ENCODE results near the gene MSX2.

MSX2 gene

DNA sequence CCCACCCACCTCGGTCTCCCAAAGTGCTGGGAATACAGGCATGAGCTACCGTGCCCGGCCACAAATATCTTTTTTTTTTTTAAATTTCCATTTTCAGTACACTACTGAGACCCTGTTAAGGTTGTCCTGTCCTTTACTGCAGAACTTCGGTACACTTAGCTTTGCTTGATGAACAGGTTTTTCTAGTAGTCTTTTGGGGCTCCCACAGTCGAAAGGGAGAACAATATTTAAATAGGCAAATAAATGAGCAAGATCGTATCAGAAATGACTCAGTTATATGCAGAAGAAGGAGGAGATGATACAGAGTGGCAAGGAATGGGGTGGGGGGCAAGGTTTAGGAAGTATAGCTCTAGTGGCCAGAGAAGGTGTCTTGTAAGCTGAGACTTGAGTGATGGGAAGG, 52.7 kb downstream of the MSX2 start:
- Histone ChIP-seq H3K4me3 (ENCODE audit: low read depth, low read length) (no peak overlapping the region), H3K4me2 (ENCODE audit: low read length) (no peak overlapping the region), H3K4me1 (peaks cover 10% of the 10 kb centered on the region), H2AFZ (no peak overlapping the region), H3K79me2 (no peaks in the 10 kb centered on the region), H3K27me3 (ENCODE audit: control insufficient read depth, insufficient read depth, low read length) (no peaks in the 10 kb centered on the region), H3K27ac (no peak overlapping the region), H3K9ac (no peak overlapping the region), H3K9me3 (ENCODE audit: control insufficient read depth, low read length) (peaks cover 3% of the 10 kb centered on the region), H3K36me3 (ENCODE audit: control insufficient read depth, insufficient read depth, low read length) (no peaks in the 10 kb centered on the region)
- TF ChIP-seq, protein P1, sequence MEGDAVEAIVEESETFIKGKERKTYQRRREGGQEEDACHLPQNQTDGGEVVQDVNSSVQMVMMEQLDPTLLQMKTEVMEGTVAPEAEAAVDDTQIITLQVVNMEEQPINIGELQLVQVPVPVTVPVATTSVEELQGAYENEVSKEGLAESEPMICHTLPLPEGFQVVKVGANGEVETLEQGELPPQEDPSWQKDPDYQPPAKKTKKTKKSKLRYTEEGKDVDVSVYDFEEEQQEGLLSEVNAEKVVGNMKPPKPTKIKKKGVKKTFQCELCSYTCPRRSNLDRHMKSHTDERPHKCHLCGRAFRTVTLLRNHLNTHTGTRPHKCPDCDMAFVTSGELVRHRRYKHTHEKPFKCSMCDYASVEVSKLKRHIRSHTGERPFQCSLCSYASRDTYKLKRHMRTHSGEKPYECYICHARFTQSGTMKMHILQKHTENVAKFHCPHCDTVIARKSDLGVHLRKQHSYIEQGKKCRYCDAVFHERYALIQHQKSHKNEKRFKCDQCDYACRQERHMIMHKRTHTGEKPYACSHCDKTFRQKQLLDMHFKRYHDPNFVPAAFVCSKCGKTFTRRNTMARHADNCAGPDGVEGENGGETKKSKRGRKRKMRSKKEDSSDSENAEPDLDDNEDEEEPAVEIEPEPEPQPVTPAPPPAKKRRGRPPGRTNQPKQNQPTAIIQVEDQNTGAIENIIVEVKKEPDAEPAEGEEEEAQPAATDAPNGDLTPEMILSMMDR (IDR thresholded peaks at IDR 0.05) = no peak

DNA sequence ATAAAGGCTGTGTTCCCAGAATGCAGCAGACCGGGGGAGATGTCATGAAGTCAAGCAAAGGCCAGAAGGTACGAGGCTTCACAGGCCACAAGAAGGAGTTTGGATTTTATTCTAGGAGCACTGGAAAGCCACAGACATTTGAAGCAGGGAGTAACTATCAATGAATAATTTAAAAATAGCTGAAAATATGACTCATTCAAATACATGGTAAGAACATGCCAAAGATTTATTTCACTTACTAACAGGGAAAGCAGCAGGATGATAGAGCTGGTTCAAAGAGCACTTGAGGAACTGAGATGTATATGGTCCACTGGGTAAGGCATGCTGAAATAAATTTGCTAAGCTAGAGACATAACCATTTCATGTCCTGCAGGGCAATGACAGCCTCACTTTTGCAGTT, 53.2 kb downstream of the MSX2 start:
- H3K27ac ChIP-seq = no peak overlapping the region
- H3K4me1 ChIP-seq = peaks cover 10% of the 10 kb centered on the region
- H3K27me3 ChIP-seq (ENCODE audit: control insufficient read depth, insufficient read depth, low read length) = no peaks in the 10 kb centered on the region
- H3K36me3 ChIP-seq (ENCODE audit: control insufficient read depth, insufficient read depth, low read length) = no peaks in the 10 kb centered on the region
- H3K9ac ChIP-seq = no peak overlapping the region
- H3K4me2 ChIP-seq (ENCODE audit: low read length) = no peak overlapping the region
- TF ChIP-seq, protein P1 (IDR thresholded peaks at IDR 0.05) = no peak
- no peak overlapping the region for H3K4me3 ChIP-seq (ENCODE audit: low read depth, low read length)
- H3K79me2 ChIP-seq = no peaks in the 10 kb centered on the region
- H2AFZ ChIP-seq = no peak overlapping the region
- no peaks in the 10 kb centered on the region for H3K9me3 ChIP-seq (ENCODE audit: control insufficient read depth, low read length)

All from parathyroid adenoma (tissue), 2 donors.